Activated CD8-positive, alpha-beta T cell treated with anti-CD3 and anti-CD28 coated beads, Interleukin-2, amount 10 ng/mL, durations not matched to agents 7 days and 5 days (primary cell): ENCODE results near the gene SAP130. TPM values are rescaled to one million over a fixed set of nuclear protein-coding genes. Genes with fewer than 3 reads are reported as not detected.

Experiments
- ATAC-seq: fragments of 150-1000 bp; cut with Tn5 transposase; one replicate; pipeline ENCODE4 v1.10.0; 2021; ENCODE audit warnings: moderate library complexity
- CTCF ChIA-PET: fragments of 350-600 bp; sonication (Branson Sonifier 250); formaldehyde crosslinking; loops from one replicate; lab custom pipeline; 2021; ENCODE audit warnings: antibody characterized with exemption; lab: Charles Lee
- POLR2A ChIA-PET: fragments of 350-600 bp; sonication (Branson Sonifier 250); formaldehyde crosslinking; loops from one replicate; lab custom pipeline; 2021; ENCODE audit warnings: antibody characterized with exemption; lab: Charles Lee
- DNase-seq: peaks from one replicate; pipeline ENCODE4 v3.0.0-alpha.2; 2020
- H3K27ac Mint-ChIP-seq: one replicate; pipeline ENCODE4 v1.8.0; 2021; ENCODE audit warnings: mild to moderate bottlenecking, mixed read lengths
- H3K27me3 Mint-ChIP-seq: one replicate; pipeline ENCODE4 v1.8.0; 2021; ENCODE audit warnings: low read depth, mixed read lengths
- H3K36me3 Mint-ChIP-seq: one replicate; pipeline ENCODE4 v1.8.0; 2021; ENCODE audit warnings: low read depth, mixed read lengths
- H3K4me1 Mint-ChIP-seq: one replicate; pipeline ENCODE4 v1.8.0; 2021; ENCODE audit warnings: low read depth, mixed read lengths
- H3K4me3 Mint-ChIP-seq: one replicate; pipeline ENCODE4 v1.8.0; 2021; ENCODE audit warnings: mild to moderate bottlenecking, mixed read lengths
- H3K9me3 Mint-ChIP-seq: one replicate; pipeline ENCODE4 v1.8.0; 2022; ENCODE audit warnings: mixed read lengths; ENCODE audit not compliant: insufficient read depth
- total RNA-seq, 2 experiments: library from RNA; stranded (reverse); gene quantifications; one replicate each; pipeline ENCODE4 v1.2.3, GENCODE V29; 2021

The SAP130 gene
- total RNA-seq, 2 experiments from 2014 or later, result 37.8 to 39.2 TPM

- peaks cover 18% of the 10 kb centered on the region for H3K27me3 Mint-ChIP-seq
- H3K4me3 Mint-ChIP-seq, result no peak overlapping the region
- CTCF ChIA-PET, result no interaction called here
- H3K27ac Mint-ChIP-seq, result no peak overlapping the region
- DNase-seq, result no peak
- H3K36me3 Mint-ChIP-seq, result peaks cover 10% of the 10 kb centered on the region
- H3K9me3 Mint-ChIP-seq, result peaks cover 25% of the 10 kb centered on the region
- no peak for ATAC-seq
- POLR2A ChIA-PET, result no interaction called here
- H3K4me1 Mint-ChIP-seq, result no peaks in the 10 kb centered on the region
Measured at GRCh38 chr2:128041561-128041960, 13.7 kb upstream of the SAP130 start.

- no peak overlapping the region for H3K27ac Mint-ChIP-seq
- DNase-seq (no peak), ATAC-seq (no peak)
- H3K36me3 Mint-ChIP-seq, result peaks cover 10% of the 10 kb centered on the region
- peaks cover 30% of the 10 kb centered on the region for H3K9me3 Mint-ChIP-seq
- H3K27me3 Mint-ChIP-seq, result peaks cover 18% of the 10 kb centered on the region
- POLR2A ChIA-PET, result no interaction called here
- no peak overlapping the region for H3K4me3 Mint-ChIP-seq
- CTCF ChIA-PET, result interaction anchor here (1.1 kb wide), 1 partner anchor 11 kb away, joined by 5 read pairs; no protein-coding TSS in a partner anchor
- no peaks in the 10 kb centered on the region for H3K4me1 Mint-ChIP-seq
Measured at GRCh38 chr2:128040166-128040771, 12.4 kb upstream of the SAP130 start.

GRCh38 chr2:128039535-128039934, 11.7 kb upstream of the SAP130 start:
- peaks cover 10% of the 10 kb centered on the region for H3K36me3 Mint-ChIP-seq
- H3K27me3 Mint-ChIP-seq, result peaks cover 18% of the 10 kb centered on the region
- POLR2A ChIA-PET, result no interaction called here
- H3K4me3 Mint-ChIP-seq, result no peak overlapping the region
- H3K9me3 Mint-ChIP-seq, result peaks cover 30% of the 10 kb centered on the region
- no peak overlapping the region for H3K27ac Mint-ChIP-seq
- no peaks in the 10 kb centered on the region for H3K4me1 Mint-ChIP-seq
- ATAC-seq (no peak), DNase-seq (no peak)
- CTCF ChIA-PET, result interaction anchor here (1.1 kb wide), 1 partner anchor 10 kb away, joined by 5 read pairs; no protein-coding TSS in a partner anchor

- ATAC-seq (no peak), DNase-seq (no peak)
- CTCF ChIA-PET, result no interaction called here
- Mint-ChIP-seq H3K36me3 (peaks cover 10% of the 10 kb centered on the region), H3K27ac (no peak overlapping the region), H3K4me3 (no peak overlapping the region), H3K4me1 (no peaks in the 10 kb centered on the region), H3K27me3 (peaks cover 15% of the 10 kb centered on the region), H3K9me3 (peaks cover 30% of the 10 kb centered on the region)
- POLR2A ChIA-PET, result no interaction called here
Measured at GRCh38 chr2:128038411-128038810, 10.6 kb upstream of the SAP130 start.

GRCh38 chr2:128037649-128038048, 9.8 kb upstream of the SAP130 start:
- Mint-ChIP-seq H3K36me3 (peaks cover 7% of the 10 kb centered on the region), H3K4me1 (no peaks in the 10 kb centered on the region), H3K4me3 (no peak overlapping the region), H3K27ac (no peak overlapping the region), H3K27me3 (peaks cover 14% of the 10 kb centered on the region), H3K9me3 (peaks cover 25% of the 10 kb centered on the region)
- ATAC-seq, result no peak
- CTCF ChIA-PET, result no interaction called here
- no peak for DNase-seq
- POLR2A ChIA-PET, result interaction anchor here (0.7 kb wide), 1 partner anchor 417 kb away, joined by 3 read pairs; no protein-coding TSS in a partner anchor

- Mint-ChIP-seq H3K9me3 (peaks cover 25% of the 10 kb centered on the region), H3K27ac (no peak overlapping the region), H3K4me1 (no peaks in the 10 kb centered on the region), H3K4me3 (no peak overlapping the region), H3K36me3 (peaks cover 4% of the 10 kb centered on the region), H3K27me3 (peaks cover 14% of the 10 kb centered on the region)
- DNase-seq (no peak), ATAC-seq (no peak)
- POLR2A ChIA-PET, result interaction anchor here (0.7 kb wide), 1 partner anchor 418 kb away, joined by 3 read pairs; no protein-coding TSS in a partner anchor
- CTCF ChIA-PET, result no interaction called here
Measured at GRCh38 chr2:128036748-128037607, 9.1 kb upstream of the SAP130 start.

GRCh38 chr2:128032092-128032491, 4.2 kb upstream of the SAP130 start:
- Mint-ChIP-seq H3K36me3 (no peaks in the 10 kb centered on the region), H3K4me3 (no peak overlapping the region), H3K9me3 (peaks cover 15% of the 10 kb centered on the region), H3K27ac (no peak overlapping the region), H3K27me3 (peaks cover 5% of the 10 kb centered on the region), H3K4me1 (peaks cover 9% of the 10 kb centered on the region)
- ATAC-seq, result no peak
- CTCF ChIA-PET, result no interaction called here
- POLR2A ChIA-PET, result no interaction called here
- no peak for DNase-seq

GRCh38 chr2:128028668-128029054, 802 bp upstream of the SAP130 start:
- H3K36me3 Mint-ChIP-seq, result peaks cover 7% of the 10 kb centered on the region
- H3K4me1 Mint-ChIP-seq, result peaks cover 19% of the 10 kb centered on the region
- DNase-seq, result no peak
- ChIA-PET CTCF (interaction anchor here (1.2 to 1.9 kb wide), 3 partner anchors 11 to 106 kb away, joined by 3 to 5 read pairs (median 4); no protein-coding TSS in a partner anchor), POLR2A (interaction anchor here (1.0 to 2.7 kb wide), 5 partner anchors 8 to 640 kb away, joined by 3 to 54 read pairs (median 3); partner anchors contain the start of gene UGGT1)
- peak overlapping the region; percentile 75 for H3K27ac Mint-ChIP-seq
- H3K9me3 Mint-ChIP-seq, result peaks cover 5% of the 10 kb centered on the region
- no peak for ATAC-seq
- peak overlapping the region; percentile 79 for H3K4me3 Mint-ChIP-seq
- H3K27me3 Mint-ChIP-seq, result peaks cover 5% of the 10 kb centered on the region

GRCh38 chr2:128027278-128027800, 520 bp downstream of the SAP130 start:
- peak overlapping the region; percentile 79 for H3K4me3 Mint-ChIP-seq
- POLR2A ChIA-PET, result interaction anchor here (0.6 to 2.7 kb wide), 3 partner anchors 64 to 207 kb away, joined by 3 to 54 read pairs (median 4); partner anchors contain the start of gene UGGT1

GRCh38 chr2:128026448-128027277, 1.2 kb downstream of the SAP130 start:
- CTCF ChIA-PET, result no interaction called here
- no peak for ATAC-seq
- H3K27me3 Mint-ChIP-seq, result no peaks in the 10 kb centered on the region

More at GRCh38 chr2:128027278-128027800, 520 bp downstream of the SAP130 start:
- Mint-ChIP-seq H3K4me1 (peaks cover 19% of the 10 kb centered on the region), H3K9me3 (peaks cover 5% of the 10 kb centered on the region), H3K36me3 (peaks cover 11% of the 10 kb centered on the region), H3K27me3 (peaks cover 3% of the 10 kb centered on the region), H3K27ac (peak overlapping the region; percentile 91)
- CTCF ChIA-PET, result no interaction called here
- ATAC-seq (peak; percentile 89), DNase-seq (peak; percentile 99)

GRCh38 chr2:128024816-128025215, 3.0 kb downstream of the SAP130 start:
- Mint-ChIP-seq H3K36me3 (peaks cover 13% of the 10 kb centered on the region), H3K27me3 (no peaks in the 10 kb centered on the region), H3K27ac (no peak overlapping the region), H3K9me3 (no peaks in the 10 kb centered on the region), H3K4me3 (no peak overlapping the region), H3K4me1 (peaks cover 19% of the 10 kb centered on the region)
- DNase-seq (no peak), ATAC-seq (no peak)
- ChIA-PET POLR2A (no interaction called here), CTCF (no interaction called here)

More at GRCh38 chr2:128026448-128027277, 1.2 kb downstream of the SAP130 start:
- Mint-ChIP-seq H3K27ac (peak overlapping the region; percentile 93), H3K9me3 (no peaks in the 10 kb centered on the region), H3K4me3 (peak overlapping the region; percentile 97), H3K4me1 (peaks cover 19% of the 10 kb centered on the region), H3K36me3 (peaks cover 13% of the 10 kb centered on the region)
- DNase-seq, result no peak
- POLR2A ChIA-PET, result interaction anchor here (1.3 kb wide), 1 partner anchor 65 kb away, joined by 3 read pairs; the partner anchor contains the start of gene UGGT1
